ENCODE data around the gene COBL.

DNA sequence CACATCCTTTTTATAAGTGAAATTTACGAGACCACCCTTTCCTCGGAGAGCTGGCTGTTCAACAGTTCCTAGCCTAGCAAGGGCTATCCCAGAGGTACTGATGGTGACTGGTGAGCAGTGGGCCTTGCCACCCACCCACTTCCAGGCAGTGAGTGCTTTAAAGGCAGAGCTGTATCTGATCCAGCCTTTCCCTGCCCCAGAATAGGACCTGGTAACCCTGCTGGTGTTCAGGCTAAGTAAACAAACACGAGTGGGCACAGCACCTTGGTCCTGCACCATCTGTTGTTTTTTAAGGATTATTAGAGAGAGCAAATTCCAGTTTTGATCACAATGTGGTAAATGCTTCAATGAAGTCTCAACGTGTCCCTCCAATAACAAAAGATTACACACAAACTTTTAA lies 75.7 kb downstream of the COBL start:
- TF ChIP-seq, protein P1, sequence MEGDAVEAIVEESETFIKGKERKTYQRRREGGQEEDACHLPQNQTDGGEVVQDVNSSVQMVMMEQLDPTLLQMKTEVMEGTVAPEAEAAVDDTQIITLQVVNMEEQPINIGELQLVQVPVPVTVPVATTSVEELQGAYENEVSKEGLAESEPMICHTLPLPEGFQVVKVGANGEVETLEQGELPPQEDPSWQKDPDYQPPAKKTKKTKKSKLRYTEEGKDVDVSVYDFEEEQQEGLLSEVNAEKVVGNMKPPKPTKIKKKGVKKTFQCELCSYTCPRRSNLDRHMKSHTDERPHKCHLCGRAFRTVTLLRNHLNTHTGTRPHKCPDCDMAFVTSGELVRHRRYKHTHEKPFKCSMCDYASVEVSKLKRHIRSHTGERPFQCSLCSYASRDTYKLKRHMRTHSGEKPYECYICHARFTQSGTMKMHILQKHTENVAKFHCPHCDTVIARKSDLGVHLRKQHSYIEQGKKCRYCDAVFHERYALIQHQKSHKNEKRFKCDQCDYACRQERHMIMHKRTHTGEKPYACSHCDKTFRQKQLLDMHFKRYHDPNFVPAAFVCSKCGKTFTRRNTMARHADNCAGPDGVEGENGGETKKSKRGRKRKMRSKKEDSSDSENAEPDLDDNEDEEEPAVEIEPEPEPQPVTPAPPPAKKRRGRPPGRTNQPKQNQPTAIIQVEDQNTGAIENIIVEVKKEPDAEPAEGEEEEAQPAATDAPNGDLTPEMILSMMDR (IDR thresholded peaks at IDR 0.05), result no peak
- no peak for TF ChIP-seq POLR2AphosphoS5 (IDR thresholded peaks at IDR 0.05)
- TF ChIP-seq POLR2A (IDR thresholded peaks at IDR 0.05), result no peak

Measured in suprapubic skin (tissue), 4 donors.